ENCODE results near the gene ARMCX2. TPM values are rescaled to one million over a fixed set of nuclear protein-coding genes. Genes with fewer than 3 reads are reported as not detected.

Gene ARMCX2
- total and polyA plus RNA-seq, 7 donors, result 2.9 to 31.0 (median 6.2) TPM

DNA sequence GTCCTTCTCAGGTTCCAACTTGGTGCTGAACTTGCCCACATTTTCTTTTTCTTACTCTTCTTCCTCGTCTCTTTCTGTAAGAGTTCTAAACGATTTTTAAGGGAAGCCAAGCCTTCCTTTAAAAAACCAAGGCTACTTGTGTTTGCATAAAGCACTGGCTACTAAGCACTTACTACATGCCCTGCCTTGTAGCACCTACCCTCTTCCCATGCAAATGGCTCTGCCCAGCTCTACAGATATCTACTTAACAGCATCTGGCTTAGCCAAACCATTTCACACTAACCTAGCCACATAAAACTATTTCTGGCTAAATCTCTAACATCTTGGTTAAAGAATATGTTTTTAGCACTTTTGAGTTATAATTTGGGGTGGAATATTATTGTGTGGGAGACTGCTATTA lies 26.9 kb upstream of the ARMCX2 start:
- intact Hi-C loops (cut with DNase I), result no loop called here
- no peaks in the 10 kb centered on the region for H3K9me3 ChIP-seq
- 45 to 69% (median 46%) methylated on average over 2 of the region's 2 CpGs for WGBS, 3 donors
- ATAC-seq (no peak), DNase-seq (no peak)
- H3K36me3 ChIP-seq (ENCODE audit: insufficient read depth in 1 of 2, low read depth in 1 of 2), result no peaks in the 10 kb centered on the region
- H3K27ac ChIP-seq, result no peak overlapping the region
- H3K27me3 ChIP-seq (ENCODE audit: insufficient read depth in 3 of 3, low read length in 2 of 3), result no peaks in the 10 kb centered on the region
- no peaks in the 10 kb centered on the region for H3K4me1 ChIP-seq
- H3K4me3 ChIP-seq, result no peak overlapping the region
- TF ChIP-seq, protein P1, sequence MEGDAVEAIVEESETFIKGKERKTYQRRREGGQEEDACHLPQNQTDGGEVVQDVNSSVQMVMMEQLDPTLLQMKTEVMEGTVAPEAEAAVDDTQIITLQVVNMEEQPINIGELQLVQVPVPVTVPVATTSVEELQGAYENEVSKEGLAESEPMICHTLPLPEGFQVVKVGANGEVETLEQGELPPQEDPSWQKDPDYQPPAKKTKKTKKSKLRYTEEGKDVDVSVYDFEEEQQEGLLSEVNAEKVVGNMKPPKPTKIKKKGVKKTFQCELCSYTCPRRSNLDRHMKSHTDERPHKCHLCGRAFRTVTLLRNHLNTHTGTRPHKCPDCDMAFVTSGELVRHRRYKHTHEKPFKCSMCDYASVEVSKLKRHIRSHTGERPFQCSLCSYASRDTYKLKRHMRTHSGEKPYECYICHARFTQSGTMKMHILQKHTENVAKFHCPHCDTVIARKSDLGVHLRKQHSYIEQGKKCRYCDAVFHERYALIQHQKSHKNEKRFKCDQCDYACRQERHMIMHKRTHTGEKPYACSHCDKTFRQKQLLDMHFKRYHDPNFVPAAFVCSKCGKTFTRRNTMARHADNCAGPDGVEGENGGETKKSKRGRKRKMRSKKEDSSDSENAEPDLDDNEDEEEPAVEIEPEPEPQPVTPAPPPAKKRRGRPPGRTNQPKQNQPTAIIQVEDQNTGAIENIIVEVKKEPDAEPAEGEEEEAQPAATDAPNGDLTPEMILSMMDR (IDR thresholded peaks at IDR 0.05), result no peak

DNA sequence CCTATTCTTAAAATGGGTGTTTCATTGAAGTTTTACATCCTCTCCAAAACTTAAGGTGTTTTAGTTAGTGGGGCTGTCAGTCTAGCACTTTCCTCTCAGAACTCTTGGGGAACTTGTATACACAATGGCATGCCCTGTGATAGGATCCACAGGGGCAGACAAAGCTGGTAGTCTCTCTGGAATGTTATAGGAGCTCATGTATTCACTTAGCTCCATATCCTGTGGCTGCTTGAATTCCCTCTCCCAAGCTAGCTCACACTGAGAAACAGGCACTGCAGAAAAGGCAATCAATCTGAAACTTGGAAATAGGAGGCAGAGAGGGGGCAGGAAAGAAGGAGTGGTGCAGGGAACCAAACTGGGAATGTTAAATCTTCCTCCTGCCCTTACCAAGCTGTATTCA lies 26.3 kb upstream of the ARMCX2 start:
- DNase-seq, result no peak
- intact Hi-C loops (cut with DNase I), result no loop called here

DNA sequence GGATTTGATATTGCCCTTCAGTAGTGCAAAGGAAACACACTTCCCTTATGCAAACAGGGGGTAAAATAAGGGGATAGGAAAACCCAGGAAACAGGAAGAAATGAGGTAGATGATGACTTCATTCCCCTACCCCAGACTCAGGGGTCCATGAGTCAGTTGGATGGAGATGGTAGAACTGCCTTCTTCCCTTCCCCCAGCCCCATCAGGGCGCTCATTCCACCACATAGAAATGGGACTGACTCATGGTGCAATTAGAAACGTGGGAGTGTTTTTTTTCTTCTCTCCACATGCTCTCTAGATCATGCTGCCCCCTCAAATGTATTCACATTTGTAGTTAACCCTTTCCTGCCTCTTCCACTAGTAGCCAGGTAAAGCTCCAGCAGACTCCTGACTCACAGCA lies 23.1 kb upstream of the ARMCX2 start:
- intact Hi-C loops (cut with DNase I), result no loop called here
- no peak for DNase-seq
- Histone ChIP-seq H3K27me3 (ENCODE audit: insufficient read depth in 3 of 3, low read length in 2 of 3) (peaks cover 0 to 15% (median 0%) of the 10 kb centered on the region in 3 donors), H3K36me3 (ENCODE audit: insufficient read depth in 1 of 2, low read depth in 1 of 2) (no peaks in the 10 kb centered on the region), H3K4me3 (no peak overlapping the region), H3K4me1 (no peaks in the 10 kb centered on the region), H3K27ac (no peak overlapping the region), H3K9me3 (no peaks in the 10 kb centered on the region)
- TF ChIP-seq, protein P1 (IDR thresholded peaks at IDR 0.05), result no peak
- 0 to 39% (median 38%) methylated on average over 1 to 2 of the region's 2 CpGs for WGBS, 3 donors
- no peak for ATAC-seq

More for the DNA sequence above, 26.3 kb upstream of the ARMCX2 start:
- TF ChIP-seq, protein P1 (IDR thresholded peaks at IDR 0.05), result no peak
- Histone ChIP-seq H3K27ac (no peak overlapping the region), H3K36me3 (ENCODE audit: insufficient read depth in 1 of 2, low read depth in 1 of 2) (no peaks in the 10 kb centered on the region), H3K9me3 (no peaks in the 10 kb centered on the region), H3K27me3 (ENCODE audit: insufficient read depth in 3 of 3, low read length in 2 of 3) (peaks cover 0 to under 1% (median 0%) of the 10 kb centered on the region in 3 donors), H3K4me3 (no peak overlapping the region), H3K4me1 (no peaks in the 10 kb centered on the region)
- no peak for ATAC-seq

DNA sequence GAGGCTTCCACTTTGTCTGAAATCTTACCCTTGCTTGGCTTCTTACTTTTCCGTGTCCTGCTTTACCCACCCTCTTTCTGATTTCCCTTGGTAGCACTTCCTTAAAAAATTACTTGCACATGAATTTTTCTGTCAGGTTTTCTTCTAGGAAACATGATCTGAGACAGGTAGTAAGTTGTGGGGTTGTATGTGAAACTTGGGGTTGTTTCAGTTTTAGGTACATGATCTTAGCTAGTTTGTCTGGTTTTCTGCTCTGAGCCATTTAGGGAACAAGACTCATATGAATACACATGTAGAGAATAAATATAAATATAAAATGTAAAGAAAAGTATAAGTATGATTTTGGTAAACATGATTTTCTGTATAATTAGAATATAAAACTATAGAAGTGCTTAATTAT lies 17.4 kb upstream of the ARMCX2 start:
- intact Hi-C loops (cut with DNase I), result no loop called here
- Histone ChIP-seq H3K36me3 (ENCODE audit: insufficient read depth in 1 of 2, low read depth in 1 of 2) (no peaks in the 10 kb centered on the region), H3K27me3 (ENCODE audit: insufficient read depth in 3 of 3, low read length in 2 of 3) (peaks cover 0 to 29% (median 0%) of the 10 kb centered on the region in 3 donors), H3K4me1 (no peaks in the 10 kb centered on the region), H3K9me3 (no peaks in the 10 kb centered on the region), H3K27ac (no peak overlapping the region), H3K4me3 (no peak overlapping the region)
- no peak for DNase-seq
- ATAC-seq, result no peak
- TF ChIP-seq, protein P1 (IDR thresholded peaks at IDR 0.05), result no peak
- WGBS, 3 donors, result 28 to 54% (median 39%) methylated on average over 1 of the region's 1 CpG

DNA sequence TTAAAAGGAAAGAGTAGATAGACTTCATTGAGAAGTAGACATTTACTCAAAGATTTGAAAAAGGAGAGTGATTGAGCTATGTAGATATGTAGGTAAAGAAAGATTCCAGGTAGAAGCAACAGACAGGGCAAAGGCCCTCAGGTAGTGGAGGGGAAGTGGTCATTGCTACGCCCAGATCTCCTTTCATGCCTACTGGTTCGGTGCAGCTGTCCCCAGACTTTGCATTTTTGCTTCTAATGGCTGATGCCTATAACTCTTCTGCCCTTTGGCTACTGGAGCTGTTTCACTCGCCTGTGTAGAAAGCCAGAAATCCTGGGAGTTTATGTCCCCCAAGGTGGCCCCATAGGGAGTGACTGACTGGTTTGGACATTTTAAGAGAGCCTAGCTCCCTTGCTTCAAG lies 16.9 kb upstream of the ARMCX2 start:
- no peaks in the 10 kb centered on the region for H3K9me3 ChIP-seq
- DNase-seq (no peak), ATAC-seq (no peak)
- H3K27me3 ChIP-seq (ENCODE audit: insufficient read depth in 3 of 3, low read length in 2 of 3), result peaks cover 0 to 29% (median 0%) of the 10 kb centered on the region in 3 donors
- no peak overlapping the region for H3K27ac ChIP-seq
- TF ChIP-seq, protein P1 (IDR thresholded peaks at IDR 0.05), result no peak
- H3K4me1 ChIP-seq, result no peaks in the 10 kb centered on the region
- intact Hi-C loops (cut with DNase I), result no loop called here
- WGBS, 3 donors, result 26 to 53% (median 52%) methylated on average over 3 of the region's 3 CpGs
- H3K4me3 ChIP-seq, result no peak overlapping the region
- no peaks in the 10 kb centered on the region for H3K36me3 ChIP-seq (ENCODE audit: insufficient read depth in 1 of 2, low read depth in 1 of 2)
